GM18868 (cell line): Measurements from ENCODE around the gene TMEM242.
A peak's percentile ranks its signal among the peaks of the same experiment; 100 is the strongest.

Experiments
- ATAC-seq: cut with Tn5 transposase; IDR thresholded peaks from one replicate; pipeline ENCODE4 v1.9.1; 2021; ENCODE audit warnings: mild to moderate bottlenecking, moderate library complexity; ENCODE audit not compliant: unreplicated experiment

The TMEM242 gene

GRCh38 chr6:157291356-157291755 is 32.0 kb downstream of the TMEM242 start:
- ATAC-seq: no peak

- no peak for ATAC-seq
Observed at GRCh38 chr6:157290797-157291196, 32.5 kb downstream of the TMEM242 start.

GRCh38 chr6:157289764-157290163 is 33.6 kb downstream of the TMEM242 start:
- no peak for ATAC-seq

- ATAC-seq: no peak
Observed at GRCh38 chr6:157288575-157288974, 34.7 kb downstream of the TMEM242 start.

- no peak for ATAC-seq
Observed at GRCh38 chr6:157287923-157288322, 35.4 kb downstream of the TMEM242 start.

- ATAC-seq: no peak
Observed at GRCh38 chr6:157287247-157287850, 36.0 kb downstream of the TMEM242 start.

GRCh38 chr6:157285422-157285779 is 37.9 kb downstream of the TMEM242 start:
- ATAC-seq: no peak

- no peak for ATAC-seq
Observed at GRCh38 chr6:157284738-157285421, 38.4 kb downstream of the TMEM242 start.

GRCh38 chr6:157283900-157284737 is 39.2 kb downstream of the TMEM242 start:
- no peak for ATAC-seq

- no peak for ATAC-seq
Observed at GRCh38 chr6:157283330-157283898, 39.9 kb downstream of the TMEM242 start.

- no peak for ATAC-seq
Observed at GRCh38 chr6:157282284-157282683, 41.0 kb downstream of the TMEM242 start.

GRCh38 chr6:157281570-157281969 is 41.7 kb downstream of the TMEM242 start:
- no peak for ATAC-seq

GRCh38 chr6:157280947-157281346 is 42.4 kb downstream of the TMEM242 start:
- no peak for ATAC-seq

GRCh38 chr6:157280157-157280556 is 43.2 kb downstream of the TMEM242 start:
- ATAC-seq: no peak

- ATAC-seq: no peak
Observed at GRCh38 chr6:157278171-157278570, 45.1 kb downstream of the TMEM242 start.

GRCh38 chr6:157276731-157277130 is 46.6 kb downstream of the TMEM242 start:
- no peak for ATAC-seq

- no peak for ATAC-seq
Observed at GRCh38 chr6:157276134-157276532, 47.2 kb downstream of the TMEM242 start.

GRCh38 chr6:157274471-157275226 is 48.7 kb downstream of the TMEM242 start:
- ATAC-seq: peak; percentile 92

- peak; percentile 56 for ATAC-seq
Observed at GRCh38 chr6:157273756-157274470, 49.4 kb downstream of the TMEM242 start.
